Cardiac fibroblast (primary cell): ENCODE measurements around the gene CHURC1.
A peak's percentile ranks its signal among the peaks of the same experiment; 100 is the strongest.

Source experiments
- DNase-seq, 2 donors: peaks; one replicate each; pipeline versions ENCODE4 v3.0.0 to v3.0.0-alpha.2; 2010; ENCODE audit warnings: low read depth in 2 of 2
- H3K4me3 ChIP-seq, 2 donors: replicated peaks in 1 of 2; 1 replicate in 1 of 2; 2 replicates in 1 of 2; pipeline ENCODE4 v1.5.1; 2011; ENCODE audit warnings: low read depth in 2 of 2, low read length in 2 of 2, mild to moderate bottlenecking in 2 of 2, moderate library complexity in 1 of 2
- CTCF ChIP-seq: IDR thresholded peaks from one replicate; pipeline ENCODE4 v1.5.1; 2011; ENCODE audit warnings: low read depth, mild to moderate bottlenecking, low read length, inconsistent platforms

Gene CHURC1

GRCh38 chr14:64974563-64974962 is 60.3 kb downstream of the CHURC1 start:
- no peak for DNase-seq
- H3K4me3 ChIP-seq = no peak overlapping the region
- TF ChIP-seq CTCF = no peak

GRCh38 chr14:64979336-64980074 is 65.2 kb downstream of the CHURC1 start:
- H3K4me3 ChIP-seq = no peak overlapping the region
- peak; percentile 23 for DNase-seq
- no peak for TF ChIP-seq CTCF

- peak; percentile 77 to 79 for DNase-seq
- peak overlapping the region; percentile 2 to 31 for H3K4me3 ChIP-seq
Measured at GRCh38 chr14:64983439-64984310, 69.4 kb downstream of the CHURC1 start.

More at GRCh38 chr14:64983439-64984310, 69.4 kb downstream of the CHURC1 start:
- TF ChIP-seq CTCF = peak; percentile 65
